DMS53 treated with DMSO at 0.1 percent for 48 hours (cell line): ENCODE results near the gene FILIP1L.
"Not testable (repeated sequence)": the region's sequence is repeated elsewhere in the genome, so short reads cannot be mapped to it uniquely, and the experiment has no call there.

ENCODE experiments used
- DNase-seq: peaks from one replicate; lab custom pipeline; 2025; ENCODE audit not compliant: unreplicated experiment; lab: John Stamatoyannopoulos, UW

The FILIP1L gene

DNA sequence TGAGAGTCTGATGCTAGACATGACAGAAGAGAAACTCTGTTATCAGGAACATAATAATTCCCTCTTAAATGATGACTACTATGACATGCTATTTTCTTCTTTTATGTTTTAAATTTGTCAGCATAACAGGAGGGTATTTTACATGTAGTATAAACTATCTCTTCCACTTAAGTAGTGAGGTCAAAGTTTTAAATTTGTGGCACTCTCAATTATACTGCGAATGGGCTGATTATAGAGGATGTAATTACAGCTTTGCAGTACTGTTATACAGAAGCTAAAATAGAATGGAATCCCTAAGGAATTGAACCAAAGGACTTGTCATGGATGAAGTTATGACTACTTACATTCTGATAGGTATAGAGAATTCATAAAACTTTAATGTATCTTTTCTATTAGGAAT, 262.3 kb downstream of the FILIP1L start:
- no peak for DNase-seq

DNA sequence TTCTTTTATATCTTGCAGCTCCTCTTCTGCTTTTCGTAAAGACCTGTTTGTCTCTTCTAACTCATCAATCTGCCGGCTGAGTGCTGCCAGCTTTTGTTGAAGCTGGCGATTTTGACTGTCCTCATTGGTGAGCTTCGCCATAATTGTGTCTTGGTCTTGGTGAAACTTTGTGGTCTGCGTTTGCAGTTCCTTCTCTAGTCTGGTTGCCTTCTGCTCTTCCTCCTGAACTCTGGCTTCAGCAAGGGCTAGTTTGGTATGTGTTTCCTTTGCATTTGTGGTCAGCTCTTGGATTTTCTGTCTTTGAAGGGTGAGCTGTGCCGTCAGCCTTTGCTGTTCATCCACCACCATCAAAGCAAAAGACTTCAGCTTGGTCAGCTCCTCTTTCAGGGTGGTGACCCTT, 263.7 kb downstream of the FILIP1L start:
- DNase-seq, result no peak

- DNase-seq, result no peak
These were observed 265.9 kb downstream of the FILIP1L start for GRCh38 chr3:99848433-99848832.

GRCh38 chr3:99846477-99847160, 267.7 kb downstream of the FILIP1L start:
- no peak for DNase-seq

DNA sequence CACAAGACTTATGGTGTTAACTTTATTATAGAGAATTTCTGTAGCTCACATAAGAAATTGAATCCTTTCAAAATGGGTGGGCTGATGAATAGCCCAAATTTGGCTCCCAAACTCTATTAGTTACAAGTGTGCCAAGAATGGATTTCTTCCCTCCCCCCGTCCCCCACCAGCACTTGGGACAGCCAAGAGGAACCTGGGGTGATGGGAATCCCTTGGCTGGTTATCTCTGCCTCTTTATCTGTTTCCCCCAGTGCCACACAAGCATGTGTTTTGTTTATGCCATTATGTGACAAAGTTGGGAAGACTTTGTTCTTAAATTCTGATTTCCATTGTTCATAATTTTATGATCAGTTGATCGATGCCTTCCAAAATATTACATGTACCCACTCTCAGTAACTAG, 268.3 kb downstream of the FILIP1L start:
- DNase-seq, result no peak

DNA sequence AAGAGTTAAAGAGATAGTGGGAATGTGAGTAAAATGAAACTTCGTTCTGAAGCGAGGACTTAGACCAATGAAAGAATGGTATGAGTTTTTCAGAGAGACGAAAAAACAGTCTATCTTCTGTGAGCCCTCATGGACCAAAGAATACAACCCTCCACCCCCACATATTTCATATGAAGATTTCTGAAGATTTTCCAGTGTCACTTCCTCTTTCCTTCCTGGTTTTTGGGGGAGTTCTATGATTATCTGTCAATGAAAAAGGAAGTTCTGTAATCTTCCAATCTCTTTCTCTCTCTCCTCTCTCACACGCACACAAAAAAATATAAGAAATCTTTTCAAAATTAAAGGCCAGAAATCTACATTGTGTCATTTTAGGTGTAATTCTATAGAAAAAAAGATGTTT, 269.0 kb downstream of the FILIP1L start:
- no peak for DNase-seq

DNA sequence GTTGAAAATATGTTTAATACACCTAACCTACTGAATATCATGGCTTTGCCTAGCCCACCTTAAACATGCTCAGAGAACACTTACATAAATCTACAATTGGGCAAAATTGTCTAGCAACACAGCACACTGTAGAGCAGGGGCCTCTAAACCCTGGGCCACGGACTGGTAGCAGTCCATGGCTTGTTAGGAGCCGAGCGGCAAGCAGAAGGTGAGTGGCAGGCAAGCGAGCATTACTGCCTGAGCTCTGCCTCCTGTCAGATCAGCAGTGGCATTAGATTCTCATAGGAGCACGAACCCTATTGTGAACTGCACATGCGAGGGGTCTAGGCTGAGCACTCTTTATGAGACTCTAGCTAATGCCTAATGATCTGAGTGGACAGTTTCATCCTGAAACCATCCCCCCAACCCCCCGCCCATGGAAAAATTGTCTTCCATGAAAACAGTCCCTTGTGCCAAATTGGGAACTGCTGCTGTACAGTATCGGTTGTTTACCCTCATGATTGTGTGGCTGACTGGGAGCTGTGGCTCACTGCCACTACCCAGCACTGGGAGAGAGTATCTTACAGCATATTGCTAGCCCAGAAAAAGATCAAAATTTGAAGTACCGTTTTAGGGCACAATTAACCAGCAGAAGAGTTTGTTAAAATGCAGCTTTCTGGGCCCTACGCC, 270.6 kb downstream of the FILIP1L start:
- no peak for DNase-seq

DNA sequence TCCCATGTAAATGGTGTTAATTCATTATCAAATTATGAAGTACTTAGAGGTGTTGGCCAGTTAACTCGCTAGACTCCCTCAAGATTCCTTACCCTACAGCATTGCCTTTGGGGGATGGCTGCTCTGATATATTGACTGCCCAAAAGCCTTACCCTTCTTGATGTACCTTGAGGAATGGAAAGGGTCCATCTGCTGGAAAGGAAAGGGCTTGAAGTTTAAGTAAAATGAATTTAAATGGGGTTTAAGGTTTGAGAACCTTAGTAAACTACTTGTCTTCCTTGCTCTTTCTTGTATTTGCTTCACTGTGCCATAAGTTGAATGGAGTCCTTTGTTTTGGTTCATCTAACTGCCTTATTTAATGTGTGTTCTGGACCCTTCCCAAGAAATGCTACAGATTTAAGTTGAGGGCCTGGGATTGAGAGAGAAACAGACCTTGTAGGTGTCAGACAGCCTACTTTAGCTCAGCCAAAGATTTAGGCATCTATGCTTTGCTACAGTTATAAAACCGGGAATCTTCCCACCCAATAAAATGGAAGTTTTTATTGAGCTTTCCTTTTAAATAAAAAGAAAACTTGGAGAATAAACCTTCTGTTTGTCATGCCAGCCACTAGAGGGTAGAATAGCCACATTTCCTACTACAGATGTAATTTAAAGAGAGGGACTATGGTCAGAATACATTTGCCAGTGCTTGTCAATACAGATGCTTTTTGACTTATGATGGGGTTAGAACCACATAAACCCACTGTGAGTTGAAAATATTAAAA, 271.3 kb downstream of the FILIP1L start:
- DNase-seq, result peak; percentile 26

DNA sequence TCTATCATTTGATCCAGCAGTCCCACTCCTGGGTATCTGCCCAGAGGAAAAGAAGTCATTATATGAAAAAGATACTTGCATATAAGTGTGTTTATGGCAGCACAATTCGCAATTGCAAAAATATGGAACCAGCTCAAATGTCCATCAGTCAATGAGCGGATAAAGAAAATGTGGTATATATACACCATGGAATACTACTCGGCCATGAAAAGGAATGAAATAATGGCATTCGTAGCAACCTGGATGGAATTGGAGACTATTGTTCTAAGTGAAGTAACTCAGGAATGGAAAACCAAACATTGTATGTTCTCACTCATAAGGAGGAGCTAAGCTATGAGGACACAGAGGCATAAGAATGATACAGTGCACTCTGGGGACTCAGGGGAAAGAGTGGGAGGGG, 272.4 kb downstream of the FILIP1L start:
- DNase-seq, result not testable (repeated sequence)

DNA sequence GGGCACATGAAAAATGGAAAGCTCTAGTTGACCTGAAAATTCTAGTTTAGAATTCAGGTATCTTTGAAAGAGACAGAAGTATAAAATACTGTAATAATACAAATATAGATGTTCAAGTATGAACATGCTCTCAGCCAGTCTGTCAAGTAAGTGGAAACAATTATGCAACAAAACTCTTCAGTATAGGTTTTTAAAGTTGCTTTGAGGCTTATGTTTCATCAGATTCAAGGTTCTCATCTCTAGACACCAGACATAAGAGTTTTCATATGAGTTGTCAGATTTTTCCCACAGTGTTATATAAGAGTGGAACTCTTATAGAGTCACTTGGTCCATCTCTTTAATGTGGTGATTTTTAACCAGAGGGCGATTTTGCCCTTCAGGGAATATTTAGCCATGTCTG, 274.7 kb downstream of the FILIP1L start:
- no peak for DNase-seq

DNA sequence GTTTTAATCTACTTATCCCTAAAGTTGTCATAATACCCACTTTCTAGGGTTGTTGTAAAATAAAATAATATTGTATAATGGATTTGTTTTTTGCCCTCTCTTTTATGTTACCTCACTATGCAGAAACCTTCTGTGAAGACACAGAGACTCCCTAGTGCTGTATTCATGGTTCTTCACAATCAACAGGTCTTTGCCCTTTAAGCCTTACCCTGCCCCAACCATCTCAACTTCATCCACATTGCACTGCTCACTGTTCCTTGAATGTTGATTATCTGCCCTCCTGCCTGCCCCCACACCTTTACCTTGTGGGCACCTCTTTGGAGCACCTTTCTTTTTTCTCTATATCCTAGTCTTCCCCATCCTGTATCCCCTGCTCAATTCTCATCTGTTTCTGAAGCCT, 275.5 kb downstream of the FILIP1L start:
- DNase-seq, result no peak

- DNase-seq, result no peak
These were observed 276.6 kb downstream of the FILIP1L start for GRCh38 chr3:99837715-99838114.

GRCh38 chr3:99836681-99837080, 277.6 kb downstream of the FILIP1L start:
- DNase-seq, result no peak

DNA sequence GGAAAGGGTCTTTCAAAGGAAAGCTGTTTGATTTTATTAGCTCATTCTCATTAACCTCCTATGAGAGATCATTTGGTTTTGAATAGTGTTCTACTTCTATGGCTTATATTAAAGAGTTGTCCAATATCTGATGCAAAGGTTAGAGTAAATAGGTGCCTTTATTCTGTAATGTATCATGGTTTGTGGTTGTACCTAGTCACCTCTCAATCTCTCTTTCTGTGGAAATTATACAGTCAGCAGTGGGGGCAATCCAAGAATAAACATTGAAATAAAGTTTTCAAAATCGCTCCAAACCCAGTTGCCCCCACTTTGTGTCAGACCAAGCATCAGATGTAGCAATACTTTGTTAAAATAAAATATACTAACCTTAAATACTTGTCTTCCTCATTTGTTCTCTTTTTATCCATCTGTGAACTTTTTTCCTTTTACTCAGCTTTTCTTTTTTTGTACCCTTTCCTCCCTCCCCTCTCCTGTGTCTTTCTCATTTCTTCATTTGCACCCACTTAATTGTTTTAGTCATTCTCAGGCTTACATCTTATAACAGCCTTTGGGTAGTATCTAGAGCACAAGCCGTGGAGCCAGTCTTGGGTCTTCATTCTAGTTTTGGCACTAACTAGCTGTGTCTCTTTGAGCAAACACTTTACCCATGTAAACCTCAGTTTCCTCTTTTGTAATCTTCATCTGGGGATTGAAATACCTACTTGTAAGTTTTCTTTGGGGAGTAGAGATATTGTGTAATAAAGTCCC, 279.9 kb downstream of the FILIP1L start:
- DNase-seq, result no peak

GRCh38 chr3:99833617-99834205, 280.6 kb downstream of the FILIP1L start:
- no peak for DNase-seq

DNA sequence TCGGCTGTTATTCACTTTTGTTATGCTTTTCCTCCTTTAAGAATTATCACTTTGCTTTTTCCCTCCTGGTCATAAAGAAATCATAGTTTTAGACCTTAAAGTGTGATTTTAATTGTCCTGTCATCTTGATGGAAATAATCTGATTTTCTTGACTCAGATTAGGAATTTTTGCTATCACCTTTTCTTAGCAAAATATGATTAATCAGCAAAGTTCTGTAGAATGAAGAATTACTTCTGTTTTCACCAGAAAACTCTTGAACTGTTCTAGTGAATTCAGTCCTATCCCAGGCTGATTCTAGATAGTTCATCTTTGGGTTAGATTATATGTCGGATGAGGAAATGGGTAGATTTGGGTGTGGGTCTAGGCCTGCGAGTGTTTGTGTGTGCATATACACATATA, 284.5 kb downstream of the FILIP1L start:
- DNase-seq, result no peak

DNA sequence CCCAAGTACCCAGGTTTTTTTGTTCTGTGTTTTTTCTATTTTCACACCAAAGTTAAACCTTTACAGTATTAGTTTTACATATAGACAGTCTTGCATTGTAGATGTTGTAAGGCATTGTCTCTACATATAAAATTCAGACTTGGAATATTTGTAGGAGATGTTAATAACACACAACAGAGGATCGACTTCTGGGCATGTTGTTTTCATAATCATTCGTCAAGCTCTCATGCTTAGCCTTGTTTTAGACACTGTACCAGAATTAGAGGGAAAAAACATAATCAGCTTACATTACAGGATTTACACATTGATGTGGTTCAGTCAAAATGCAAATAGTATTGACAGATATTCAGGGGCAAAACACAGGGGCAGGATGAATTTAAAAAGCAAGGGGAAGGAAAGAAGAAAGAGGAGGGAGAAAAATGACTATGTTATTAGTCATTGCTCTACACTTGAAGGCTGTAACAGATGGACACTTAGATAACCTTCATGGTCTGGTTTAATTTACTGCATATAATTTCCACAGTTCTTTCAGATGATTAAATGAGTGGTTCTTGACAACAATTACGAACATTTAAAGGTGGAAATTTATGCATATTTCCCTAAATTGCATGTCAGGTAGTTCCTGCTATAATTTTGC, 289.2 kb downstream of the FILIP1L start:
- DNase-seq, result no peak

DNA sequence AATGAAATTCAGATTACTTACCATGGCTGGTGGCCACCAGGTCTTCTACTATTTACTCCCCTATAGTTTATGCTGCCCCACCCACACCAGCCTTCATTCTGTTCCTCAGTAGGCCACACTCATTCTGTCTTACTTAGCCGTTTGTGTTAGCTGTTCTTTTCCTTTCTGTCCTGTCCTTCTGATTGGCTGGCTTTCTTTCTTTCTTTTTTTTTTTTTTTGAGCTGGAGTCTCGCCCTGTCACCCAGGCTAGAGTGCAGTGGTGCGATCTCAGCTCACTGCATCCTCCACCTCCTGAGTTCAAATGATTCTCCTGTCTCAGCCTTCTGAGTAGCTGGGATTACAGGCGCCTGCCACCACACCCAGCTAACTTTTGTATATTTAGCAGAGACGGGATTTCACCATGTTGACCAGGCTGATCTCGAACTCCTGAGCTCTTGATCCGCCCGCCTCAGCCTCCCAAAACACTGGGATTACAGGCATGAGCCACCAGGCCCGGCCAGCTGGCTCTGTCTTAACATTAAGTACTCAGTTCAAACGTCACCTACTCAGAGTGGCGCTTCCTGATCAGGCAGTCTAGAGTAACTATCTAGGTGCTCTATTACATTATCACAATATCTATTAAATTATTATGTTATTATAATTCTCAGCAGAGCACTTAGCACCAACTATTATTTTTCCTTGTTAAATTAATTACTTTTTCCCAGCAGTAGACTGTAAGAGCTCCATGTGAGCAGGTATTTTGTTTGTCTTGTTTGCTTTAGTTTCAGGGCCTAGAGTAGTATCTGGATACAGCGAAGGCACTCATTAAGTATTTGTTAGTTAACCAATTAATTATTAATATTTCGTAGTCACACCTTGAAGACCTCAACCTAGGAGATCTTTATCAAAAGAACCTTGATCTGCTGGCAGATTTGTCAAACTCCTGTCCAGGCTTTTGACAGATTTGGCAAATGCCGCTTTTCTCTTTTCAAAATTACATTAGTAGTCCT, 290.3 kb downstream of the FILIP1L start:
- DNase-seq, result no peak

- no peak for DNase-seq
These were observed 295.5 kb downstream of the FILIP1L start for GRCh38 chr3:99818818-99819217.
